GM19438 (cell line): Measurements from ENCODE around the gene C16orf87.

Experiments
- ATAC-seq: cut with Tn5 transposase; IDR thresholded peaks from one replicate; pipeline ENCODE4 v1.9.1; 2021; ENCODE audit warnings: low read depth; ENCODE audit not compliant: unreplicated experiment

Gene C16orf87

GRCh38 chr16:46844771-46845170, 13.8 kb upstream of the C16orf87 start:
- no peak for ATAC-seq

- no peak for ATAC-seq
Observed at GRCh38 chr16:46843898-46844642, 13.1 kb upstream of the C16orf87 start.

GRCh38 chr16:46842192-46842895, 11.4 kb upstream of the C16orf87 start:
- ATAC-seq, result no peak

GRCh38 chr16:46839986-46840443, 9.0 kb upstream of the C16orf87 start:
- ATAC-seq, result no peak

GRCh38 chr16:46836534-46837530, 5.9 kb upstream of the C16orf87 start:
- ATAC-seq, result no peak

- no peak for ATAC-seq
Observed at GRCh38 chr16:46833460-46833800, 2.5 kb upstream of the C16orf87 start.

- ATAC-seq, result no peak
Observed at GRCh38 chr16:46832757-46833459, 1.9 kb upstream of the C16orf87 start.

- ATAC-seq, result peak; percentile 20
Observed at GRCh38 chr16:46830417-46830901, 521 bp downstream of the C16orf87 start.

- no peak for ATAC-seq
Observed at GRCh38 chr16:46828943-46829342, 2.0 kb downstream of the C16orf87 start.

- no peak for ATAC-seq
Observed at GRCh38 chr16:46828292-46828691, 2.7 kb downstream of the C16orf87 start.

GRCh38 chr16:46826631-46827030, 4.3 kb downstream of the C16orf87 start:
- ATAC-seq, result no peak

- peak; percentile 57 for ATAC-seq
Observed at GRCh38 chr16:46822270-46822669, 8.7 kb downstream of the C16orf87 start.

GRCh38 chr16:46817961-46818360, 13.0 kb downstream of the C16orf87 start:
- no peak for ATAC-seq

- no peak for ATAC-seq
Observed at GRCh38 chr16:46814790-46815189, 16.2 kb downstream of the C16orf87 start.

- no peak for ATAC-seq
Observed at GRCh38 chr16:46813611-46814010, 17.4 kb downstream of the C16orf87 start.

- no peak for ATAC-seq
Observed at GRCh38 chr16:46812781-46813540, 18.0 kb downstream of the C16orf87 start.

GRCh38 chr16:46811682-46812081, 19.3 kb downstream of the C16orf87 start:
- no peak for ATAC-seq

GRCh38 chr16:46808997-46809396, 22.0 kb downstream of the C16orf87 start:
- peak; percentile 78 for ATAC-seq

GRCh38 chr16:46807336-46807735, 23.6 kb downstream of the C16orf87 start:
- no peak for ATAC-seq
